ENCODE data around the gene PREP.

PREP gene

GRCh38 chr6:105270511-105270910, 132.4 kb downstream of the PREP start:
- peak; percentile 40 for DNase-seq (ENCODE audit: low spot score)

- no peak for DNase-seq (ENCODE audit: low spot score)
Measured at GRCh38 chr6:105269390-105269789, 133.5 kb downstream of the PREP start.

GRCh38 chr6:105263685-105264610, 138.9 kb downstream of the PREP start:
- DNase-seq (ENCODE audit: low spot score) = no peak

- DNase-seq (ENCODE audit: low spot score) = peak; percentile 66
Measured at GRCh38 chr6:105259913-105260889, 142.7 kb downstream of the PREP start.

- no peak for DNase-seq (ENCODE audit: low spot score)
Measured at GRCh38 chr6:105258816-105259215, 144.1 kb downstream of the PREP start.

- peak; percentile 37 for DNase-seq (ENCODE audit: low spot score)
Measured at GRCh38 chr6:105257340-105257739, 145.5 kb downstream of the PREP start.

GRCh38 chr6:105256619-105257018, 146.3 kb downstream of the PREP start:
- no peak for DNase-seq (ENCODE audit: low spot score)

GRCh38 chr6:105253787-105254186, 149.1 kb downstream of the PREP start:
- no peak for DNase-seq (ENCODE audit: low spot score)

GRCh38 chr6:105251689-105252088, 151.2 kb downstream of the PREP start:
- no peak for DNase-seq (ENCODE audit: low spot score)

- no peak for DNase-seq (ENCODE audit: low spot score)
Measured at GRCh38 chr6:105250533-105250932, 152.3 kb downstream of the PREP start.

- no peak for DNase-seq (ENCODE audit: low spot score)
Measured at GRCh38 chr6:105243487-105243886, 159.4 kb downstream of the PREP start.

GRCh38 chr6:105235155-105235554, 167.7 kb downstream of the PREP start:
- DNase-seq (ENCODE audit: low spot score) = no peak

GRCh38 chr6:105231771-105232170, 171.1 kb downstream of the PREP start:
- DNase-seq (ENCODE audit: low spot score) = peak; percentile 18
